HG03175 (cell line): ENCODE data around the gene ZNF878.
A peak's percentile ranks its signal among the peaks of the same experiment; 100 is the strongest.
"Not testable (repeated sequence)": the region's sequence is repeated elsewhere in the genome, so short reads cannot be mapped to it uniquely, and the experiment has no call there.

Source experiments
- ATAC-seq: cut with Tn5 transposase; IDR thresholded peaks from one replicate; pipeline ENCODE4 v1.9.1; 2021; ENCODE audit warnings: mild to moderate bottlenecking, moderate library complexity; ENCODE audit not compliant: unreplicated experiment

Gene ZNF878

DNA sequence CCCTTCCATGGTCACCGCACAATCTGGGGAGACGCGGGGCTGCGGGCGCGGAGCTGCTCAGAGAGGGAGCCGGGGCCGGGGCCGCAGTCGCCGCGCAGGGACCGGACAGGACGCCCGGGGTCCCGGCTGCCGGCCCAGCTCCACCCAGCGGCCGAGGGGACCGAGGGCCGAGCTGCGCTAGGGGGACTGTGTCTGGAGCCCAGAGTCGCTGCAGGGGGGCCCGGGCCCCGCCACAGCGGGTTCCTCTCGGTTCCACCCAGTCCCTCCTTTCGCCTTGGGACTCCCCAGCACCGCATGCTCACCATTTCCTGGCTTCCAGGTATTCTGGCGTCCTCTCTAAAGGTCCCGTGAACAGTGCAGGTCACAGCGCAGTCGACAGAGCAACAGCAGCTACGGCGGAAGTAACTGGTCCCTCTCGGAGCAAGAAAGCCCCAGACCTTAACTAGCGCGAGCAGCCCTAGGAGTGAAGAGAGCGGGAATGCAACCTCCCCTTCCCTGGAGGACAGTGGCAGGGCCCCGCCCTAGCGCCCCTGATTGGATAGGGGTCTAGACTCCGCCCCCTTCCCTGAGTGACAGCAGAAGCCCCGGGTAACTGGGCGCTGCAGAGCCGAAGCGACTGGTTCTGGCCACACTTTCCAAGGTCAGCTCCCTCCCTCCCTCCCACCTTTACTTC is at the start of gene ZNF878:
ZNF878 (minus strand) TSS at position 465 of the 673 bp plus-strand sequence; CDS start at position 305, 160 bp downstream.
- peak; percentile 77 for ATAC-seq

DNA sequence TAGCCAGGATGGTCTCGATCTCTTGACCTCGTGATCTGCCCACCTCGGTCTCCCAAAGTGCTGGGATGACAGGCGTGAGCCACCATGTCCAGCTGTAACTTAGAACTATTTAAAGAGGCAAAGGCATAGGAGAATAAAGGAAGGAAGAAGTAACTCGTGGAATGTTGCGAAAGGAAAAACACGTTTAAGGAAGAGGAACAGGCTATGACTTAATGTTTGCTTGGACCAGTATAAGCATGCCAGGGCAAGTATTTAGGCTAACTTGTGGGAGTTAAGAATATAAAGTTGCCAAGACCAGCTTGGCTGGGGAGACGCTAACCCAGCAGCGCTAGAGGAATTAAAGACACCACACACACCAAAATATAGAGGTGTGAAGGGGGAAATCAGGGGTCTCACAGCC is 45.3 kb upstream of the ZNF878 start:
- no peak for ATAC-seq

DNA sequence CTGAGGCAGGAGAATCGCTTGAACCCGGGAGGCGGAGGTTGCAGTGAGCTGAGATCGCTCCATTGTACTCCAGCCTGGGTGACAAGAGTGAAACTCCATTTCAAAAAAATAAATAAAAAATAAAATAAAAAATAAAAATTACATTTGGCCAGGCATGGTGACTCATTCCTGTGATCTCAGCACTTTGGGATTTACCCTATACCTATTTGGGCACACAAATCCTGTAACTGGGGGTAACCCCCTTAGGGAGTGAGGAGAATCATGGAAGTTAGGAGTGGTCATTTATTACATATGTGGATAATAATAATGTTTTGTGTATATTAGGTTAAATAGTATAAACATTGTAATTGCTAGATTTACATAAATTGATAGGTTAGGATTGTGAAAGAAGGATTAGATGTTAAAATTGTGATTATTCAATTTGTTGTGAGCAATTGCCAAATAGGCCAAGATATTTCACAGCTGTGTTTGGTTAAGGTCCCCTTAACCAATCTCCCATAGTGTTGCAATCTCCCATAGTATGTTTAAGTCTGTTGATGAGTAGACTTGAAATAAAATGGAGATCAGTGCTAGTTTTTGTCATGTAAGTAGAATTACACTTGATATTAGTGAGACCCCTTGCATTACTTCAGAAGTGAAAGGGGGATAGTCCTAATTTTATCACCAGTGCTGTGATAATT is 42.5 kb upstream of the ZNF878 start:
- no peak for ATAC-seq

DNA sequence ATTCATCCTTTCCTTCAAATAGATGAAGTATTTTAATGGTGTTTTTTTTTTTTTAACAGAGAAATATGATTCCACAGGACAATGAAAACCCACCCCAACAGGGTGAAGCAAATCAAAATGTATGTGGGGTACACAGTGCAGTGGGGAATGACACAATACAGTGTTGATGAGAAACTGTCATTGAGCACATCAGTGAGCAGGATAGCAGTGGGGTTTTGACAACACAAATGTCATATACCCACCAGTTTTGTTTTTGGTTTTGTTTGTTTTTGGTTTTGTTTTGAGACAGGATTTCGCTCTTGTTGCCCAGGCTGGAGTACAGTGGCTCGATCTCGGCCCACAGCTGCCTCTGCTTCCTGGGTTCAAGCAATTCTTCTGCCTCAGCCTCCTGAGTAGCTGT is 41.0 kb upstream of the ZNF878 start:
- ATAC-seq = no peak

DNA sequence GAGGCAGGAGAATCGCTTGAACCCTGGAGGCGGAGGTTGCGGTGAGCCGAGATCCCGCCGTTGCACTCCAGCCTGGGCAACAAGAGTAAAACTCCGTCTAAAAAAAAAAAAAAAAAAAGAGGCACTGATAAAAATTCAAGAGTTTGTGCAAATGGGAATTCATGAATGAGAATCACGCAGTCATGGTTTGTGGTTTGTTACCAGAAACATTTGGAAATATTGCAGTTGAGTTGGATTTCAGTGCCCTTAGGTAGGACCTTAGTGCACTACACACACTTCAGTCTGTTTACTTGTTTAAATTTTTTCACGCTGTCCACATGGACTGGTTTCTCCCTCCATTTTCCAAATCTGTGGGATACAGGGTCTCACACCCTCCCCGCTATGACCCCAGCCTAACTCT is 40.2 kb upstream of the ZNF878 start:
- no peak for ATAC-seq

DNA sequence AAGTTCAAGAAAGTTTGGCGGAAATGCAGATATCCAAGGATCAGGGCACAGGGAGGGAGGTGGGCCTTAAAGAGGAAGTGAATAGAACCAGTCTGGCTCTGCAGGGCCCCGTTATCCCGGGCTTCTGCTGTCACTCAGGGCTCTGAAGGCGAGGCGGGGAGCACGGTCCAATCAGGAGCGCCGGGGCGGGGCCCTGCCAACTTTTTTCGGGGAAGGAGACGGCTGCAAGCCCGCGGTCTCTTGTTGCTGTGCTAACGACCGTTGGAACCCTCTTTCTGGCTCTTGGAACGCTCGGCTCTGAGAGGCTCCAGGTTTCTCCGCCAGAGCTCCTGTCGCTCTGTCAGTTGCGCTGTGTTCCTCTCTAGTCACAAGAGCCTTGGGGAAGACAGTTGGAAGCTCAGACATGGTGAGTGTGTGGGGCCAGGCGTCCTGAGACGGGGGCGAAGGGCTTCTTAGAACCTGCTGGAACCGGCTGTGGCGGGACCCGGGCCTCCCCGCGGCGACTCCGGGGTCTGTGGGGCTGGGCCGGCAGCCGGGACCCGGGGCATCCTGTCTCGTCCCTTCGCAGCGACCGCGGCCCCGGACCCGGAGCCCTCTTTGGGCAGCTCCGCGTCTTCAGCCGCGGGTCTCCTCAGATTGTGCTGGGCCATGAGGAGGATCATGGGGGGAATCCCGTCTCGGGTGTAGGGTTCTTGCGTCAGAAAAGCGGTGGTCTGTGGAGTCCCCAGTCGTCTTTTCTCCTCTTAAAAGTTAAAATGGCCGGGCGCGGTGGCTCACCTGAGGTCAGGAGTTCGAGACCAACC is 39.5 kb upstream of the ZNF878 start:
- no peak for ATAC-seq

DNA sequence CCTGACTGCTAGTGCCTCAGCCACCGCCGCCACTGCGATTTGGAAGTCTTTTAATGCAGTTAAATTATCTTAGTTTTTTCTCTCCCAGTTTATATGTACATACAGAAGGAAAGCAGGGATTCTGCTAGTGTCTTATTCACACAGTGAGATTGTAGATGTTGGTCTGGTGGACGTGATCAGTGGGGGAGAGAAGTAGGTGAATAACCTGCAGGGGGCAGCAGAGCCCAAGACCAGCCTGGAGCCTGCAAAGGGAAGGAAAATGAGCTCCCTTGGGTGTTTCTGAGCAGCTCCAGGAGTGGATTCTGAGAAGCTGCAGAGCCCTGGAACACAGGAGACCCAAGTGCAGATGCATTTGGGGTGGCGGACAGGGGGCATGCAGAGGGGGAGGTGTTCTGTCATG is 38.0 kb upstream of the ZNF878 start:
- no peak for ATAC-seq

DNA sequence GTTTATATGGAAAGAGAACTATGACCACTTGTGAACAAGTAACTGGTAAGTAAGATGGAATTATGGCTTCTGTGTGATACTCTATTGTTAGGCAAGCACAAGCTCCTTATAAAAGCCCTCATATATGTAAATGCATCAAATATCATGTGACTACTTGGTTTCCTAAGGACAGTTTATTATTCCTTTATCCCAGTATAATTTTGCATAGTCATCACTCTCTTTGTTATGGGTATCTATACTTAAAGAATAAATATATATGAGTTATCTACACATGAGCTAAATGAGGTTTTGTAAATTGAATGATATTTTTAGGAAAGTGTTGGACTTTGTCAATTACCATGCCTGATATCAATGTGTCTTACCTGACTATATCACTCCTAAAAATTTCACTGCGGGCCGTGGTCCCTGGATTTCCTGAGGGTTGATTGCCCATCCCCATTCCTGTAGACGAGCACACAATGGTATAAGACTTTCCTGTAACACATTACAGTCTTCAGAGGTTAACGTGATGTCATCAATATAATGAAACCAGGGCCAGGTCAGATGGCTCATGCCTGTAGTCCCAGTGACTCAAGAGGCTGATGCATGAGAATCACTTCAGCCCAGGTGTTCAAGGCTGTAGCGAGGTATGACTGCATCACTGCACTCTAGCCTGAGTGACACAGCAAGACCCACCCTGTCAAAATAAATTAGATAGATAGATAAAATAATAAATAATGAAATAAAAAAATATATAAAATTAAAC is 32.5 kb upstream of the ZNF878 start:
- ATAC-seq = no peak

DNA sequence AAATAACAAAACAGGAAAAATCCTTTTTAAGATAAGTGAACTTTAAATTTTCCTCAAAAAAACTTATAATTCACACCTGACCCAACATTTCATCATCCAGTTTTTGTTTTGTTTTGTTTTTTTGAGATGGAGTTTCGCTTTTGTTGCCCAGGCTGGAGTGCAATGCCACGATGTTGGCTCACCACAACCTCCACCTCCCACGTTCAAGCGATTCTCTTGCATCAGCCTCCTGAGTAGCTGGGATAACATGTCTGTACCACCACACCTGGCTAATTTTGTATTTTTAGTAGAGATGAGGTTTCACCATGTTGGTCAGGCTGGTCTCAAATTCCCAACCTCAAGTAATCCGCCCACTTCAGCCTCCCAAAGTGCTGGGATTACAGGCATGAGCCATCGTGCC is 30.6 kb upstream of the ZNF878 start:
- not testable (repeated sequence) for ATAC-seq

DNA sequence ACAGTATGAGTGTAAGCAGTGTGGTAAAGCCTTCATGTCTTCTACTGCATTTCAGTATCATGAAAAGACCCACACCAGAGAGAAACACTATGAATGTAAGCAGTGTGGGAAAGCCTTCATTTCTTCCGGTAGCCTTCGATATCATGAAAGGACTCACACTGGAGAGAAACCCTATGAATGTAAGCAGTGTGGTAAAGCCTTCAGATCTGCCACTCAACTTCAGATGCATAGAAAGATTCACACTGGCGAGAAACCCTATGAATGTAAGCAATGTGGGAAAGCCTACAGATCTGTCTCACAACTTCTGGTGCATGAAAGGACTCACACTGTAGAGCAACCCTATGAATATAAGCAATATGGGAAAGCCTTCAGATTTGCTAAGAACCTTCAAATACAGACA is 24.6 kb upstream of the ZNF878 start:
- ATAC-seq = no peak

DNA sequence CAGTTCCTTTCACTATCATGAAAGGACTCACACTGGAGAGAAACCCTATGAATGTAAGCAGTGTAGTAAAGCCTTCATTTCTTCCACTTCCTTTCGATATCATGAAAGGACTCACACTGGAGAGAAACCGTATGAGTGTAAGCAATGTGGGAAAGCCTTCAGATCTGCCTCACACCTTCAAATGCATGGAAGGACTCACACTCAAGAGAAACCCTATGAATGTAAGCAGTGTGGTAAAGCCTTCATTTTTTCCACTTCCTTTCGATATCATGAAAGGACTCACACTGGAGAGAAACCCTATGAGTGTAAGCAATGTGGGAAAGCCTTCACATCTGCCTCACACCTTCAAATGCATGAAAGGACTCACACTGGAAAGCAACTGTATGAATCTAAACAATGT is 23.6 kb upstream of the ZNF878 start:
- ATAC-seq = not testable (repeated sequence)

DNA sequence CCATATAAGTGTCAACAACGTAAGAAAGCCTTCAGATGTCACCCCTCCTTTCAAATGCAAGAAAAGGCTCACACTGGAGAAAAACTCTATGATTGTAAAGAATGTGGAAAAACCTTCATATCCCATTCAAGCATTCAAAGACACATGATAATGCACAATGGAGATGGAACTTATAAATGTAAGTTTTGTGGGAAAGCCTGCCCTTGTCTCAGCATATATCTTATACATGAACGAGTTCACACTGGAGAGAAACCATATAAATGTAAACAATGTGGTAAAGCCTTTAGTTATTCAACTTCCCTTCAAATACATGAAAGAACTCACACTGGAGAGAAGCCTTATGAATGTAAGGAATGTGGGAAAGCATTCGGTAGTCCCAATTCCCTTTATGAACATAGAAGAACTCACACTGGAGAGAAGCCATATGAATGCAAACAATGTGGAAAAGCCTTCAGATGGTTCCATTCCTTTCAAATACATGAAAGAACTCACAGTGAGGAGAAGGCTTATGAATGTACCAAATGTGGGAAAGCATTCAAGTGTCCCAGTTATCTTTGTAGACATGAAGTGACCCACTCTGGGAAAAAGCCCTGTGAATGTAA is 22.9 kb upstream of the ZNF878 start:
- ATAC-seq = no peak

DNA sequence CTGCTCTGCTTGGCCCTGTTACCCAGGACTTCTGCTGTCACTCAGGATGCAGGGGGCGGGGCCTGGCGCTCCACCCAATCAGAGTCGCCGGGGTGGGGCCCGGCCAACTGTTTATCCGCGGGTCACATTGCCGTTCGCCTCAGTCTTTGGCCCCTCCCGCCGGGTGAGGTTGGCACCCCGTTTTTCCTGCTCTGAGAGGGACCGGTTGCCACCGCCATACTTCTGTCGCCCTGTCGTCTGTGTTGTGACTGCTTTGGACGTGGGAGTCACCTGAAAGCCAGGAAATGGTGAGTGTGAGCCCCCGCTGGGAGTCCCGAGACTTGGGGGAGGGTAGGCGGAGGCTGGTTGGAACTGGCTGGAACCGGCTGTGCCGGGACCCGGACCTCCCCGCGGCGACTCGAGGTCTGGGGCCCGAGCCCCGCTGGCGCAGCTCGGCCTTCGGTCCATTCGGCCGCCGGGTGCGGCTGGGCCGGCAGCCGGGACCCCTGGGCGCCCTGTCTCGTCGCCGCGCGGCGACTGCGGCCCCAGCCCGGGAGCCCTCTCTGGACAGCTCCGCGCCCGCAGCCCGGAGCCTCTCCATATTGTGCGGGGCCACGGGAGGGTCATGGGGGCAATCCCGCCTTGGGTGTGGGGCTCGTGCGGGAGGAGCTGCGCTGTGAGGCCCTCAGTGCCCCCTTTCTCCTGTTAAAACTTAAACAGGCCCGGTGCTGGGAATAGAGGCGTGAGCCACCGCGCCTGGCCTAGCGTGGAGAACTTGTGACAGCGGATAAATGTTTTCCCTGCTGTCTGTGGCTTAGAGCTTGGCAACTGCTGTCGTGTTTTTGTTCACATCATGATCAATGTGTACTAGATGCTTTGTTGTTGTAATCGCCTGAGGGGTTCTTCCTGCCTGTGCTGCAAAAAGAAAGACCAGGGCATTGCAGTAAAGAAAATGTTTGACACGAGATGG is 12.1 kb upstream of the ZNF878 start, which contains the start of gene ZNF844:
ZNF844 (plus strand) TSS at position 142 of the 949 bp plus-strand sequence; CDS start at position 285, 143 bp downstream.
- ATAC-seq = peak; percentile 88

DNA sequence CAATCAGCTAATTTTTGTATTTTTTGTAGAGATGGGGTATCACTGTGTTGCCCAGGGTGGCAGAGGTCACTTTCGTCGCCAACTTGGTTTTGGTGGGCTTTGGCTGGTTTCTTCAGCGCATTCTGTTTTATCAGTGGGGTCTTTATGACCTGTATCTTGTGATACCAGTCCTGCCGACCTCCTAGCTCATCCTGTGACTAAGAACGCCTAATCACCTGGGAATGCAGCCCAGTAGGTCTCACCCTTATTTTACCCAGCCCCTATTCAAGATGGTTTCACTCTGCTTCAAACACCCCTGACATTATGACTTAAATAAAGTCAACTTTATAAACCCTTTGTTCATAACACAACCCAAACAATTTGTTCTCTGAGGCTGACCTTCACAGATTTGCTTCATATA is 3.0 kb upstream of the ZNF878 start:
- ATAC-seq = no peak

DNA sequence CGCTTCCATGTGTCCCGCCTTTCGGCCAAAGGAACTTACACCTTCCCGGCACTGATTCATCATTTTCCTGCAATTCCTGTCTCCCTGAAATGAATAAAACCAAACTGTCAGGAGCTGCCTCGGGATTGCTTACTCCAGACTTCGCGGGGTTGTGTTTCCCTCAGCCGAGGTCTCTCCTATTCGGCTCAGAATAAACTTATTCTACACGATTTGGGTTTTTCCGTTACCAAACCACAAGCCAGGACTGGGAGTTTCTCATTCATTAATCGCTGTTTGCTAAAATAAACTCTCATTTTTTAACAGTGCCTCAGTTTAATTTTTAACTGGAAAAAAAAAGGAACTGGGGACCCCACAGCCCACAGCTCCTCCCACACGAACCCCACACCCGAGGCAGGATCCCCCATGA is 667 bp downstream of the ZNF878 start:
- peak; percentile 17 for ATAC-seq

DNA sequence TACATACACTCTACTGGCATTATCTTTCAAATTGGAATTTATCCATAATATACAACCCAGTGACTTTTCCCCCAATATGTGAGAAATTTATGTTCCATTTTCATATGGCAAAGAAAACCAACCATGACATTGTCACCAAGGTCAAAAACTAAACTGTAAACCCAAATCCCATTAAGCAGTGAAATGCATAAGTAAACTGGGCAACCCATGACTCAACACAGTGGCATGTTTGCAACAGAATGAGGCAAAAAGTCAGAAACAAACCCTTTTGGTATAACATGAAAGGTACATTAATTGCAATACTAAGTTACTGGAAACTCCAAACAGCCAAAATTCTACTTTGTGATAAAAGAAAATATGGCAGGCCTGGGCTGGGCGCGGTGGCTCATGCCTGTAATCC is 4.9 kb downstream of the ZNF878 start:
- no peak for ATAC-seq

DNA sequence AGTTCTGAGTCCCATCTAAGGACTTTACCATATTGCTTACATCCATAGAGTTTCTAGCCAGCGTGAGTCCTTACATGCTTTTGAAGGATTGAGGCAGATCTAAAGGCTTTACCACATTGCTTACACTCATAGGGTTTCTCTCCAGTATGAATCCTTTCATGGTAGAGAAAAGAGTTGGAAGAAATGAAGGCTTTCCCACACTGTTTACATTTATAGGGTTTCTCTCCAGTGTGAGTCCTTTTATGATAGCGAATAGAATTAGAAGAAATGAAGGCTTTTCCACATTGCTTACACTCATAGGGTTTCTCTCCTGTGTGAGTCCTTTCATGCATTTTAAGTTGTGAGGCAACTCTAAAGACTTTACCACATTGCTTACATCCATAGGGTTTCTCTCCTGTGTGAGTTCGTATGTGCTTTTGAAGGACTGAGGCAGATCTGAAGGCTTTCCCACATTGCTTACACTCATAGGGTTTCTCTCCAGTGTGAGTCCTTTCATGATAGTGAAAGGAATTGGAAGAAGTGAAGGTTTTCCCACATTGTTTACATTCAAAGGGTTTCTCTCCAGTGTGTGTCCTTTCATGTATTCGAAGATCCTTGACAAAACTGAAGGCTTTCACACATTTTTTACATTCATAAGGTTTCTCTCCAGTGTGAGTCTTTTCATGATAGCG is 8.9 kb downstream of the ZNF878 start:
- no peak for ATAC-seq

DNA sequence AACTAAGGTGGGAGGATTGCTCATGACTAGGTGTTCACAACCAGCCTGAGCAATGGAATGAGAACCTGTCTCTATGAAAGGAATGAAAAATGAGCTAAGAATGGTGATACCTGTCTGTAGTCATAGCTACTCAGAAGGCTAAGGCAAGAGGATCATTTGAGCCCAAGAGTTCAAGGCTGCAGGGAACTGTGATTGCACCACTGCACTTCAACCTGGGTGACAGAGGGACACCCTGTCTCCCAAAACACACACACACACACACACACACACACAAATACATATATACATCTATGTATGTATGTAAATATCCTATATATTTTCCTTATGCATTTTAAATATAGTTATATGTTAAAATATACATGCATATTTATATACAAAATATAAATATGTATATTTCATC is 9.9 kb downstream of the ZNF878 start:
- no peak for ATAC-seq
